Stimulated activated naive CD8-positive, alpha-beta T cell treated with anti-CD3 and anti-CD28 coated beads, Interleukin-15, amount 100 ng/mL, for 72 hours (primary cell): ENCODE measurements around the gene TJP2.

Source experiments
- ATAC-seq: fragments of 150-1000 bp; cut with Tn5 transposase; 2 replicates; pipeline ENCODE4 v1.10.0; 2021; ENCODE audit warnings: mild to moderate bottlenecking, moderate library complexity
- DNase-seq, 2 donors: peaks; one replicate each; pipeline ENCODE4 v3.0.0; 2021 to 2022
- H3K27ac Mint-ChIP-seq, 2 donors: one replicate each; pipeline ENCODE4 v1.8.0; 2022; ENCODE audit warnings: mild to moderate bottlenecking in 2 of 2, mixed read lengths in 2 of 2, moderate library complexity in 2 of 2
- H3K27me3 Mint-ChIP-seq: one replicate; pipeline ENCODE4 v1.8.0; 2022; ENCODE audit warnings: mixed read lengths
- H3K4me1 Mint-ChIP-seq: one replicate; pipeline ENCODE4 v1.8.0; 2022; ENCODE audit warnings: mild to moderate bottlenecking, mixed read lengths
- H3K4me3 Mint-ChIP-seq, 2 donors: one replicate each; pipeline ENCODE4 v1.8.0; 2022; ENCODE audit warnings: mild to moderate bottlenecking in 2 of 2, mixed read lengths in 2 of 2, moderate library complexity in 1 of 2
- H3K9me3 Mint-ChIP-seq, 2 donors: one replicate each; pipeline ENCODE4 v1.8.0; 2022; ENCODE audit warnings: mixed read lengths in 2 of 2

The TJP2 gene

DNA sequence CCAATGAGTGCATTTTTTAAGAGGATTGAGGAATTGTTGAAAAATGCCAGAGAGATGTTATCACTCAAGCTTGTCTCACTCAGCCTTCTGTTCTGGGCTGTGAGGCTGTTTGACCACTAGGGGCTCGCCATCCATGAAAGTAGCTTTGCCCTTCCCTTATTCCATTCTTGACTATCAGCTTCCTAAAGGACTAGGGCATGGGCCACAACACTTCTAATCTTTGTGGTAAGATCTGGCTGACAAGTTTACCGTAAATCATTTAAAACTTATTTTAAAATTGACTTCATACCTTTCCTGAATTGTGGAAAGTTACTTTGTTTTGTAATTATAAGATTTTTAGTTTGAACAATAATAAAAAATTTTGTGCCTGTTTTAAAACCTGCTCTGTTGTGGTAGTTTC, 49.5 kb downstream of the TJP2 start:
- no peak overlapping the region for H3K27ac Mint-ChIP-seq
- no peaks in the 10 kb centered on the region for H3K27me3 Mint-ChIP-seq
- H3K4me3 Mint-ChIP-seq: no peak overlapping the region
- no peaks in the 10 kb centered on the region for H3K4me1 Mint-ChIP-seq
- no peaks in the 10 kb centered on the region for H3K9me3 Mint-ChIP-seq
- DNase-seq (no peak), ATAC-seq (no peak)

DNA sequence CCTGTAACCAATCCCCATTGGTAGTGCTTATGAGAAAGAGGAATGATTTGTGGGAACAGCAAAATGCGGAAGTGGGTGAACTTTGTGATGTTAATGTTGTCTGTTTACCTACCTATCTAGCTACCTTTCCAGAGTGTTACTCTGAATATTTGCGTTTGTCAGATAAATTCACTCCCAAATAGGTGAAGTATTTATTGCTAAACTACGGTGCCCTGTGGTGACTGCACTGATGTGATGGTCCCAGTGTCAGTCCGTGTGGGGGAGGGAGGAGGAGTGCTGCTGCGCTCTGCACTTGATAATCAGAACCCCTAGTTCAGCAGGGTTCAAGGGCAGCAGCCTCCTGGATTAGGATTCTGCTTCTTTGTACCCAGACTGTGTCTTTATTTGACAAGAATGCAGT, 55.3 kb downstream of the TJP2 start:
- Mint-ChIP-seq H3K4me3 (no peak overlapping the region), H3K27ac (no peak overlapping the region), H3K27me3 (no peaks in the 10 kb centered on the region), H3K9me3 (no peaks in the 10 kb centered on the region), H3K4me1 (no peaks in the 10 kb centered on the region)
- no peak for ATAC-seq
- DNase-seq: no peak

DNA sequence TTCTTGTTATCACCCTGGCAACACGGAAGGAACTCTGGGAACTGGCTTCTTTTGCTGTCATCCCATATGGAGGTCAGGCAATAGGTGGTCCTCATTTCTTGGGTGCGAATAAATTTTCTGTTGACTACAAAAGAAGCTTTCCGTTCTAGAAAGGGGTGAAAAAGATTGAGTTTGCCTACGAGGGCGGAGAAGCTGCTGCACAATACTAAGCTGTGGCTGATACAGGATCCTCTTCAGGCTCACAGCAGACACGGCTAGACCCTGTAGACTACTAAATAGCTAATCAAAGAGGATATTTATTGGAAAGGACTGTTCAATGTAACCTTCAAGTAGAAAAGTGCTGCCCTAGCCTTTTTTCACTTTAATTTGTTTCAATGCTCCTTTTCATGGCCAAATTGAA, 58.1 kb downstream of the TJP2 start:
- Mint-ChIP-seq H3K27me3 (no peaks in the 10 kb centered on the region), H3K9me3 (no peaks in the 10 kb centered on the region), H3K4me1 (no peaks in the 10 kb centered on the region), H3K27ac (no peak overlapping the region), H3K4me3 (no peak overlapping the region)
- DNase-seq (no peak), ATAC-seq (no peak)

DNA sequence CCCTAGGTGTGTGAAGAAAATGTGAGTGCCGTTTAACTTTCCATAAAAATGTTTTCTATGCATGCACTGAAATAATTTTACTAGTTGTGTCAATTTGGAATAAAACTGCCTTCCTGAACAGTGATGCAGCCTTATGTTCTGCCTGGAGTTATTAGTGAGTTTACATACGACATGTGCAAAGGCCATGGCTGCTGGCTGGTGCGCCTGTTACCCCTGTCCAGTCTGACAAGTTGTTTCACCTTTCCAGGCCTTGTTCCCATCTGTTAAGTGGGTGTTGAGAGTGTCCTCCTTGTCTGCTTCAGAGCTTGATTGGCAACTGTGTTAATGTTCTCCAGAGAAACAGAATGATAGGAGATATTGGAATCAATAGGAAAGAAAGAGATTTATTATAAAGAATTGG, 60.6 kb downstream of the TJP2 start:
- no peak for ATAC-seq
- H3K27ac Mint-ChIP-seq: no peak overlapping the region
- peaks cover 7% of the 10 kb centered on the region for H3K4me1 Mint-ChIP-seq
- no peak overlapping the region for H3K4me3 Mint-ChIP-seq
- H3K27me3 Mint-ChIP-seq: no peaks in the 10 kb centered on the region
- H3K9me3 Mint-ChIP-seq: no peaks in the 10 kb centered on the region
- no peak for DNase-seq

DNA sequence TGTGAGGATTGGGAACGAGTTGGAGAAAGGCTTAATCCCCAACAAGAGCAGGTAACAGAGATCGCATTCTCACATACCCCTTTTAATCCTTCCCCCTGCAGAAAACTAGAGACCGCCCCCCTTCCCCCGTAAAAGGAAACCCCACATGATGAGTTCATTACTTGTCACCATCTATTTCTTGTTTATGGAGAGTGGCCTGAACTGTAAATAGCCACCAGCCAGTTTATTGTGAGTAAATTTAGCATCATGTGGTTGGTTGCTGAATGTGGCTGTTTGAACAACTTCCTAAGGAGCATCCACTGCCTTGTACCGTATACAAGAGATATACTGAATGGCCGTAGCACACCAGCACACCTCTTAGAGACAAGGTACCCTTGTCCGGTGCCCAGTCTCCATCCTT, 62.1 kb downstream of the TJP2 start:
- H3K27me3 Mint-ChIP-seq: no peaks in the 10 kb centered on the region
- peaks cover 7% of the 10 kb centered on the region for H3K4me1 Mint-ChIP-seq
- ATAC-seq: no peak
- DNase-seq: no peak
- no peaks in the 10 kb centered on the region for H3K9me3 Mint-ChIP-seq
- H3K4me3 Mint-ChIP-seq: no peak overlapping the region
- no peak overlapping the region for H3K27ac Mint-ChIP-seq

DNA sequence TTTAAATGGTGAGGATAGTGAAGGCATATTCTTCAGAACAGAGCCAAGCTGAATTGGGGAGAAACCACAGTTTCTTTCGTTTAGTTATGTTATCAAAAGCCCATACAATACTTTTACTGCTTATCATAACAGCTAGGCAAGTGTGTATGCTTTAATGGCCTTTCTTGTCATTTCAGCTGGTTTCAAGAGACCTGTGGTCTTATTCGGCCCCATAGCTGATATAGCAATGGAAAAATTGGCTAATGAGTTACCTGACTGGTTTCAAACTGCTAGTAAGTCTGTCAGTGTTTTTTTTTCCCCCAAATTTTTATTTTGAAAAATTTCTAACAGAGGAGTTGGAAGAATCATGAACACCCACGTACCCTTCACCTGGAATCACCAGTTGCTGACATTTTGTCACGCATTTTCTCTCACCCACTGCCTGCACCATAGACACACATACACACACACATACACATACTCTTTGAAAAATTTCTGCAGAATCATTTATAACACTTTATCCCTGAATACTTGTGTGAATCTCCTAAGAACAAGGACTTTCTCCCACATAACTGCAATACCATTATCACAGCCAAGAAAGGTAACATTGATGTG, 63.7 kb downstream of the TJP2 start:
- no peak for DNase-seq
- H3K4me3 Mint-ChIP-seq: no peak overlapping the region
- no peak overlapping the region for H3K27ac Mint-ChIP-seq
- H3K27me3 Mint-ChIP-seq: no peaks in the 10 kb centered on the region
- no peak for ATAC-seq
- no peaks in the 10 kb centered on the region for H3K9me3 Mint-ChIP-seq
- H3K4me1 Mint-ChIP-seq: peaks cover 7% of the 10 kb centered on the region

DNA sequence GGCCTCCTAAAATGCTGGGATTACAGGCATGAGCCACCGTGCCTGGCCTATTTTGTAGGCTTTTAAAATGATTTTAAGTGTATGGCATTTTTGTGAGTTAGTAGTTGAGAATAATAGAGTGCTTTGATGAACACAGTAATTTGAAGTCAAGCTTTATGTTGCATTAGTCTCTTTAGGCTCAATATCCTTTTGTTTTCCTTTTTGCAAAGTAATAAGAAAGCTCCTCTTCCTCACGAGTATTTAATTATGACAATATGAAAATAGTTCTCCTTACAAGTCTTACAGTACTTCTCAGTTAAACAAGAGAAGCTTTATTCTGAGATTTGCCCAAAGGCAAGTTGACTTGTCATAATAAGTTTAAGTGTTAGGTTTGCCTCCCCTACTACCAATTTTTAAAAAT, 69.0 kb downstream of the TJP2 start:
- Mint-ChIP-seq H3K4me1 (no peaks in the 10 kb centered on the region), H3K27ac (no peak overlapping the region), H3K27me3 (no peaks in the 10 kb centered on the region), H3K9me3 (no peaks in the 10 kb centered on the region), H3K4me3 (no peak overlapping the region)
- no peak for DNase-seq
- no peak for ATAC-seq

DNA sequence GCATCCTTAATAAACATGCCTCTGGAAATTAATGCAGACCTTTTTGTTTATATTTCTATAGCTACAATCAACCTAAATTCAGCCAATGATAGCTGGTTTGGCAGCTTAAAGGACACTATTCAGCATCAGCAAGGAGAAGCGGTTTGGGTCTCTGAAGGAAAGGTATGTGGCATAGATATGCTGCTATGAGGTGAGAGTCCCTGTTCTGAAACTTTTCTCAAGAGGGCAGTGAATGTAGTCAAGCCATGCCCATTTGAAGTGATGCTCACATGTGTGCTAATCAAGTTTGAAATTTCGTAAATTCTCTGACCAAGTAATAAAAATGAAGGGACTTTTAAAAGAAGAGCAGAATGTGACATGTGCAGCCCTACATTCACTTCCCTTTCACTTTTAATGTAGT, 72.6 kb downstream of the TJP2 start:
- H3K9me3 Mint-ChIP-seq: no peaks in the 10 kb centered on the region
- no peaks in the 10 kb centered on the region for H3K27me3 Mint-ChIP-seq
- no peak overlapping the region for H3K4me3 Mint-ChIP-seq
- no peak for DNase-seq
- no peaks in the 10 kb centered on the region for H3K4me1 Mint-ChIP-seq
- ATAC-seq: no peak
- H3K27ac Mint-ChIP-seq: no peak overlapping the region

DNA sequence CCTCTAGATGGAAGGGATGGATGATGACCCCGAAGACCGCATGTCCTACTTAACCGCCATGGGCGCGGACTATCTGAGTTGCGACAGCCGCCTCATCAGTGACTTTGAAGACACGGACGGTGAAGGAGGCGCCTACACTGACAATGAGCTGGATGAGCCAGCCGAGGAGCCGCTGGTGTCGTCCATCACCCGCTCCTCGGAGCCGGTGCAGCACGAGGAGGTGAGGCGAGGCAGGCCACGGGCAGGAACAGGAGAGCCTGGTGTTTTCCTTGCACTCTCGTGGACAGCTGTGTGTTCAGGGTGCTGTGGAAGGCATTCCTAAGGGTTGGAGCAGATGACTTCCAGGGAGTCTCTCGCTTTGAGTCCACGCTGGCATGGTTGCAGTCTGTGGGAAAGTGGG, 73.9 kb downstream of the TJP2 start:
- DNase-seq (no peak), ATAC-seq (no peak)
- Mint-ChIP-seq H3K4me1 (no peaks in the 10 kb centered on the region), H3K4me3 (no peak overlapping the region), H3K27me3 (no peaks in the 10 kb centered on the region), H3K27ac (no peak overlapping the region), H3K9me3 (no peaks in the 10 kb centered on the region)

DNA sequence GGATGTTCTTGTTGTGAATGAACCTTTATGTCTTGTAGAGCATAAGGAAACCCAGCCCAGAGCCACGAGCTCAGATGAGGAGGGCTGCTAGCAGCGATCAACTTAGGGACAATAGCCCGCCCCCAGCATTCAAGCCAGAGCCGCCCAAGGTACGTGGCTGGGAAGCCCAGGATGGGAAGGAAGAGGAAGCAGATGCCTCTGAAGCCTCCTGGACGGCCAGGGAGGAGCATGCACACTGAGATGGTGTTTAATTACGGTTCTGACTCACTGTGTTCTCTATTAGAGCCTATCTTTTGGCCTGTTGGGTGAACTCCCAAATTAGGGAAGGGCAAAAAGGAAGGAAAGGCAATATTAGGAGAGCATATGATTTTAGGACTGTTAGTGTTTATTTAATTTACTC, 75.3 kb downstream of the TJP2 start:
- Mint-ChIP-seq H3K9me3 (no peaks in the 10 kb centered on the region), H3K27me3 (no peaks in the 10 kb centered on the region), H3K4me3 (no peak overlapping the region), H3K4me1 (no peaks in the 10 kb centered on the region), H3K27ac (no peak overlapping the region)
- DNase-seq: no peak
- no peak for ATAC-seq

DNA sequence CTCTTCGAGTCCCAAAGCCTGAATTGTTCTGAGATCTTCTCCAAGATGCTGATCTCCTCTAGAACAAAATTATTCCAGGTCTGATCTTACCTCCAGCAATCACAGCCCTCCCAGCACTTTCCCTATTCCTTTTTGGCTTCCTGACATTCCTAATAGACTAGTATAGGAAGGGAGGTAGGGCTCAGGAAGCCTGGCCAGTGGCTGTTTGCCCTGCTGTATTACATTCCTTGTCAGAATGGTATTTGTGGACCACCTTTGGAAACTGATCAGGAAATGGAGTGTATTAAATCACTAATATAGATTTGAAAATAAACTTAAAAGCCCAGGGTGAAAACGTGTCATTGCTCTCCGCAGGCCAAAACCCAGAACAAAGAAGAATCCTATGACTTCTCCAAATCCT, 76.6 kb downstream of the TJP2 start:
- H3K9me3 Mint-ChIP-seq: no peaks in the 10 kb centered on the region
- no peak for ATAC-seq
- H3K27ac Mint-ChIP-seq: no peak overlapping the region
- DNase-seq: no peak
- H3K4me1 Mint-ChIP-seq: no peaks in the 10 kb centered on the region
- H3K4me3 Mint-ChIP-seq: no peak overlapping the region
- H3K27me3 Mint-ChIP-seq: no peaks in the 10 kb centered on the region

DNA sequence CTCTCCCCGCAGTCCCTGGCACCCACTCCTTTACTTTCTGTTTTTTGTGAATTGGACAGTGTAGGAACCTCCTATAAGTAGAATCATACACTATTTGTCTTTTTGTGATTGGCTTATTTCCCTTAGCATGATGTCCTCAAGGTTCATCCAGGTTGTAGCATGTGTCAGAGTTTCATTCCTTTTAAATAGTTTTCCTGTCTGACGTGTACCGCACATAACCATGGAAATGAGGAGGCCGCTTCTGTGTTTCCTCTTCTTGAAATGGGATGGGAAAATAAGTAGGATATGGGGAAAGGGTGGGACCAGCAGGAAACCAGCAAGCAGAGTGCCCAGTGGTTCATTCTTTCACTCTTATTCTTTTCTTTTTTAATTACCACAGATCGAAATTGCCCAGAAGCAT, 78.4 kb downstream of the TJP2 start:
- H3K4me1 Mint-ChIP-seq: no peaks in the 10 kb centered on the region
- H3K4me3 Mint-ChIP-seq: no peak overlapping the region
- DNase-seq (no peak), ATAC-seq (no peak)
- H3K9me3 Mint-ChIP-seq: no peaks in the 10 kb centered on the region
- H3K27me3 Mint-ChIP-seq: no peaks in the 10 kb centered on the region
- H3K27ac Mint-ChIP-seq: no peak overlapping the region

DNA sequence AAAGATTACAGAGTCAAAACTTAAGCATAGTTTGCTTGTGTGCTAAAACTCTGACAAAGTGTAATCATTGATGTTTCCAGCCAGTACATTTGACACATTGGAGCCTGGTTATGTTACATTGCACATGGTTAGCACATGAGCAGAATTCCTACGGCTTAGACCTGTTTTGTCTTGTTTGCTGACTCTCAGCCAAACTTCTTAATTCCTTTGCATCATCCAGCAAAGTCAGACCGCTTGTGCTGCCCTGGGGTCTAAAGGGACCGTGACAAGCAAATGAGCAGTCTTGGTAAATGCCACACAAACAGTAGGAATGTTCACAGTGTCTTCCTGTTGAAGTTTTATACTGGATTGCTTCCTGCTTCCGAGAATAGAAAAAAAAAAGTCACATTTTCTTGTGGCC, 79.0 kb downstream of the TJP2 start:
- Mint-ChIP-seq H3K4me1 (no peaks in the 10 kb centered on the region), H3K4me3 (no peak overlapping the region), H3K9me3 (no peaks in the 10 kb centered on the region), H3K27ac (no peak overlapping the region), H3K27me3 (no peaks in the 10 kb centered on the region)
- DNase-seq (no peak), ATAC-seq (no peak)

DNA sequence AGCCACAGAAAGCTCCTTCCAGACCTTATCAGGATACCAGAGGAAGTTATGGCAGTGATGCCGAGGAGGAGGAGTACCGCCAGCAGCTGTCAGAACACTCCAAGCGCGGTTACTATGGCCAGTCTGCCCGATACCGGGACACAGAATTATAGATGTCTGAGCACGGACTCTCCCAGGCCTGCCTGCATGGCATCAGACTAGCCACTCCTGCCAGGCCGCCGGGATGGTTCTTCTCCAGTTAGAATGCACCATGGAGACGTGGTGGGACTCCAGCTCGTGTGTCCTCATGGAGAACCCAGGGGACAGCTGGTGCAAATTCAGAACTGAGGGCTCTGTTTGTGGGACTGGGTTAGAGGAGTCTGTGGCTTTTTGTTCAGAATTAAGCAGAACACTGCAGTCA, 80.1 kb downstream of the TJP2 start:
- Mint-ChIP-seq H3K27me3 (no peaks in the 10 kb centered on the region), H3K27ac (no peak overlapping the region), H3K9me3 (no peaks in the 10 kb centered on the region), H3K4me1 (no peaks in the 10 kb centered on the region), H3K4me3 (no peak overlapping the region)
- ATAC-seq (no peak), DNase-seq (no peak)

DNA sequence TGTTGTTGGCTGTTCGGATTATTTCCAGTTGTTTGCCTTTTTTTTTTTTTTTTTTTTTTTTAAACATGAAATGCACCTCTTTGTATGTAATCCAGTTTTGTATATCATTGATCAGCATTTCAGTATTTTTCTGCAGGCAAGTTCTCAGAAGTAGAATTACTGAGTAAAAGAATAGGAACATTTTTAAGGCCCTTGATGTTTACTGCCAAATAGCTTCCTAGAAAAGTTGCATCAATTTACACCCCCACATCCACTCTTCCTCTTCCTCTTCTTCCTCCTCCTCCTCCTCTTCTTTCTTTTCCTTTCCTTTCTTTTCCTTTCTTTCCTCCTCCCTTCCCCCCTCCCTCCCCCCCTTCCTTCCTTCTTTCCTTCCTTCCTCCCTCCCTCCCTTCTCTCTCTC, 81.5 kb downstream of the TJP2 start:
- H3K4me1 Mint-ChIP-seq: no peaks in the 10 kb centered on the region
- DNase-seq (no peak), ATAC-seq (no peak)
- no peaks in the 10 kb centered on the region for H3K9me3 Mint-ChIP-seq
- H3K27ac Mint-ChIP-seq: no peak overlapping the region
- no peaks in the 10 kb centered on the region for H3K27me3 Mint-ChIP-seq
- no peak overlapping the region for H3K4me3 Mint-ChIP-seq

DNA sequence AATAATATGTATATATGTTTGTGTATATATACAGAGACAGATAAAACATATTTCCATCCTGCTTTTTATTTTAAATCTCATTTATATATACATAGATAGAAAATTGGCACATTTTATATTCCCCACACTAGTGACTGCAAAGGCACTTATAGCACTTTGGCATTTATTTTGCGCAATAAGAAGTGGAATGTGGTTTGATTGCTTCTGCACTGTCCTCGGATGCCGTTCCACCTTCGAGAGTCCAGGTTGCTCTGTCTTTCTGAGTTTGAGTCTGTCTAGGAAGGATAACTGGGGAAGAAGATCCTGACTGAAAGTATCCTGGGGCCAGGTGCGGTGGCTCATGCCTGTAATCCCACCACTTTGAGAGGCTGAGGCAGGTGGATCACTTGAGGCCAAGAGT, 84.5 kb downstream of the TJP2 start:
- ATAC-seq: no peak
- Mint-ChIP-seq H3K9me3 (no peaks in the 10 kb centered on the region), H3K4me3 (no peak overlapping the region), H3K4me1 (no peaks in the 10 kb centered on the region), H3K27ac (no peak overlapping the region), H3K27me3 (no peaks in the 10 kb centered on the region)
- no peak for DNase-seq

DNA sequence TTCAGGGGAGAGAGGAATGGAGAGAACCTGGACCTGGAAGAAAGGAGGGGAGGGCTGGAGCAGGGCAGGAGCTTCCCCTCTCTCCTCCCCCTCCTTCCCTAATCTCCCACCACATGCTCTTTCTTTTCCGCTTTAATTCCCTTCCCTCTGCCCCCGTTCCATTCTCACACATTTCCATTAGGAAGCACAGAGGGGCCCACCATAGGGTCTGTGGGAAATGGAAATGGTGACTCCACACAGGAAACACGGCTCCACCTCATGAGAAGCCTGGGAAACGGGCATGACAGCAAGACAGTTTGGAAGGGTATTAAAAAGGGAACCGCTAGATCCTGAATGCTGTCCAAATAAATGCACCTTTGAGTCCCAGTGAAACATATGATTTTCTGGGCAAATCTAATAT, 86.1 kb downstream of the TJP2 start:
- H3K4me1 Mint-ChIP-seq: no peaks in the 10 kb centered on the region
- DNase-seq (no peak), ATAC-seq (no peak)
- no peaks in the 10 kb centered on the region for H3K9me3 Mint-ChIP-seq
- H3K27me3 Mint-ChIP-seq: peaks cover 10% of the 10 kb centered on the region
- H3K27ac Mint-ChIP-seq: no peak overlapping the region
- no peak overlapping the region for H3K4me3 Mint-ChIP-seq

DNA sequence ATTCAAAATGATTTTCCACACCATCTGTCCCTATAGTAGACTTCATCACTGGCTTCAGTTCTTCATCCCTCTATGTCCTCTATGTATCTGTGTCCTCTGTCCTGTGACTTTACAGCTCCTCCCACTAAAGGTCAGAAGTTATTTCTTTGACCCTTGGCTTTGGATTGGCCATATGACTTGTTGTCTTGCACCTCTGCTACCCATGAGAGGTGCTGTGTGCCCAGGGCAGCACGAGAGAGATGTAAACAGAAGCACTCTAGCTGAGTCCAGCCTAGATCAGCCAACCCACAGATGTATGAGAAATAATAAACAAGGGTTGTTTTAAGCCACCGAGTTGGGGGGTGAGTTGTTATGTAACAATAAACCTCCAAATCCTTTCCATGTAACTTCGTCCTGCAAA, 87.6 kb downstream of the TJP2 start:
- no peak for ATAC-seq
- Mint-ChIP-seq H3K9me3 (no peaks in the 10 kb centered on the region), H3K4me3 (no peak overlapping the region), H3K27me3 (peaks cover 18% of the 10 kb centered on the region), H3K27ac (peak overlapping the region in 1 of 2 donors; percentile 90), H3K4me1 (no peaks in the 10 kb centered on the region)
- DNase-seq: no peak
